A549 (cell line): Measurements from ENCODE around the gene VSIG10. TPM values are rescaled to one million over a fixed set of nuclear protein-coding genes. Genes with fewer than 3 reads are reported as not detected.
A peak's percentile ranks its signal among the peaks of the same experiment; 100 is the strongest.

ENCODE experiments used
- ATAC-seq, 2 experiments: fragments of 200-7000 bp in 1 of 2; fragments of >200 bp in 1 of 2; cut with Nextera tagmentation in 1 of 2; cut with Tn5 transposase in 1 of 2; 3 replicates each; pipeline versions ENCODE4 v1.8.0 to v1.9.1; 2018 to 2020; ENCODE audit warnings: mild to moderate bottlenecking in 1 of 2, moderate library complexity in 1 of 2
- CTCF ChIA-PET: fragments of 300-600 bp; sonication (Branson Sonifier 250); formaldehyde crosslinking; extraction: SDS; loops from one replicate; lab custom pipeline; 2021; ENCODE audit warnings: antibody characterized with exemption, inconsistent platforms; lab: Yijun Ruan, JAX
- POLR2A ChIA-PET: fragments of 350-600 bp; formaldehyde crosslinking; extraction: SDS; loops from one replicate; lab custom pipeline; 2021; ENCODE audit warnings: antibody characterized with exemption, inconsistent platforms; lab: Yijun Ruan, JAX
- DNase-seq, 2 experiments: peaks; one replicate each; pipeline versions ENCODE4 v3.0.0 to v3.0.0-alpha.2; 2011 to 2016; ENCODE audit warnings: low read depth in 1 of 2, low spot score in 1 of 2
- FAIRE-seq: peaks from 2 replicates; lab custom pipeline; 2011; peaks lifted over from hg19 to GRCh38; lab: Jason Lieb, UNC
- H3K27ac ChIP-seq, 2 experiments: fragments of >200 bp; sonication (Bioruptor Twin); formaldehyde crosslinking; 3 replicates each; pipeline ENCODE4 v1.5.1; 2016 to 2017
- H3K4me1 ChIP-seq: fragments of >200 bp; sonication (Bioruptor Twin); formaldehyde crosslinking; 3 replicates; pipeline ENCODE4 v1.6.1; 2016
- H3K4me2 ChIP-seq: fragments of >200 bp; sonication (Bioruptor Twin); formaldehyde crosslinking; 3 replicates; pipeline ENCODE4 v1.6.1; 2016
- H3K4me3 ChIP-seq: fragments of >200 bp; sonication (Bioruptor Twin); formaldehyde crosslinking; 3 replicates; pipeline ENCODE4 v1.5.1; 2016
- H3K9me3 ChIP-seq: fragments of >200 bp; sonication (Bioruptor Twin); formaldehyde crosslinking; 3 replicates; pipeline ENCODE4 v1.6.1; 2016
- BCL3 ChIP-seq: fragments of >200 bp; sonication (Bioruptor Twin); formaldehyde crosslinking; IDR thresholded peaks from 3 replicates; pipeline ENCODE4 v1.6.1; 2016
- BHLHE40 ChIP-seq: IDR thresholded peaks from 2 replicates; pipeline ENCODE4 v1.6.1; 2012; ENCODE audit warnings: low read depth, low read length, inconsistent platforms
- CBX2 ChIP-seq: fragments of 200-600 bp; sonication (generic); IDR thresholded peaks from 2 replicates; pipeline ENCODE4 v1.6.1; 2016; ENCODE audit warnings: low read depth, mild to moderate bottlenecking, borderline replicate concordance
- CBX8 ChIP-seq: fragments of 200-600 bp; sonication (generic); IDR thresholded peaks from 2 replicates; pipeline ENCODE4 v1.6.1; 2016
- CEBPB ChIP-seq, 2 experiments: fragments of >200 bp in 1 of 2; sonication (Bioruptor Twin) in 1 of 2; formaldehyde crosslinking in 1 of 2; IDR thresholded peaks; 2 replicates each; pipeline ENCODE4 v1.6.1; 2012 to 2016
- CHD4 ChIP-seq: fragments of 200-600 bp; sonication (generic); IDR thresholded peaks from 2 replicates; pipeline ENCODE4 v1.6.1; 2016; ENCODE audit warnings: antibody characterized with exemption, mild to moderate bottlenecking, borderline replicate concordance
- EHMT2 ChIP-seq: fragments of 200-600 bp; sonication (generic); IDR thresholded peaks from 2 replicates; pipeline ENCODE4 v1.6.1; 2016; ENCODE audit warnings: antibody characterized with exemption, low read depth, mild to moderate bottlenecking, moderate library complexity
- EP300 ChIP-seq, 2 experiments: fragments of >200 bp; sonication (Bioruptor Twin); formaldehyde crosslinking; IDR thresholded peaks; 2 replicates in 1 of 2; 3 replicates in 1 of 2; pipeline ENCODE4 v1.6.1; 2016 to 2017
- ESRRA ChIP-seq: fragments of 150-350 bp; IDR thresholded peaks from 2 replicates; pipeline ENCODE4 v1.6.1; 2014; ENCODE audit warnings: mild to moderate bottlenecking, low read length, borderline replicate concordance
- FOSB ChIP-seq: fragments of 250-450 bp; sonication (Bioruptor Pico); IDR thresholded peaks from 2 replicates; pipeline ENCODE4 v1.5.0; 2020; ENCODE audit warnings: mild to moderate bottlenecking, moderate library complexity
- FOXS1 ChIP-seq: fragments of 250-450 bp; sonication (Bioruptor Pico); IDR thresholded peaks from 2 replicates; pipeline ENCODE4 v1.5.0; 2020; ENCODE audit warnings: mild to moderate bottlenecking, moderate library complexity
- HEYL ChIP-seq: fragments of 250-450 bp; sonication (Bioruptor Pico); IDR thresholded peaks from 2 replicates; pipeline ENCODE4 v1.8.0; 2021; ENCODE audit warnings: mild to moderate bottlenecking, moderate library complexity
- HOXA7 ChIP-seq: fragments of 250-450 bp; sonication (Bioruptor Pico); IDR thresholded peaks from 2 replicates; pipeline ENCODE4 v1.5.0; 2020; ENCODE audit warnings: mild to moderate bottlenecking, moderate library complexity
- JUN ChIP-seq, 2 experiments: fragments of >200 bp; sonication (Bioruptor Twin); formaldehyde crosslinking; IDR thresholded peaks; 2 replicates in 1 of 2; 3 replicates in 1 of 2; pipeline ENCODE4 v1.6.1; 2016 to 2017
- JUNB ChIP-seq: fragments of >200 bp; sonication (Bioruptor Twin); formaldehyde crosslinking; IDR thresholded peaks from 2 replicates; pipeline ENCODE4 v1.6.1; 2016
- KDM1A ChIP-seq: fragments of 200-600 bp; sonication (generic); IDR thresholded peaks from 2 replicates; pipeline ENCODE4 v1.6.1; 2016; ENCODE audit warnings: low read depth, mild to moderate bottlenecking
- MAFK ChIP-seq: fragments of 450-650 bp; IDR thresholded peaks from 2 replicates; pipeline ENCODE4 v1.6.1; 2014; ENCODE audit not compliant: partially characterized antibody
- NFE2L2 ChIP-seq: fragments of 150-350 bp; conservative IDR thresholded peaks from 2 replicates; pipeline ENCODE4 v1.6.1; 2014; ENCODE audit warnings: low read length
- NPAS2 ChIP-seq: fragments of 250-450 bp; sonication (Bioruptor Pico); IDR thresholded peaks from 2 replicates; pipeline ENCODE4 v1.8.0; 2022; ENCODE audit warnings: mild to moderate bottlenecking, moderate library complexity, borderline replicate concordance
- NR3C1 ChIP-seq: fragments of >200 bp; sonication (Bioruptor Twin); formaldehyde crosslinking; IDR thresholded peaks from 3 replicates; pipeline ENCODE4 v1.6.1; 2017
- POLR2AphosphoS2 ChIP-seq: conservative IDR thresholded peaks from 2 replicates; pipeline ENCODE4 v1.6.1; 2012; ENCODE audit warnings: low read length, improper control_type of control experiment, inconsistent platforms
- RAD21 ChIP-seq, 2 experiments: fragments of >200 bp in 1 of 2; sonication (Bioruptor Twin) in 1 of 2; formaldehyde crosslinking in 1 of 2; IDR thresholded peaks in 1 of 2; conservative IDR thresholded peaks in 1 of 2; 2 replicates in 1 of 2; 3 replicates in 1 of 2; pipeline ENCODE4 v1.6.1; 2012 to 2018; ENCODE audit warnings: inconsistent platforms in 1 of 2
- RARB ChIP-seq: fragments of 250-450 bp; sonication (Bioruptor Pico); IDR thresholded peaks from 2 replicates; pipeline ENCODE4 v1.8.0; 2021; ENCODE audit warnings: mild to moderate bottlenecking, moderate library complexity
- RCOR1 ChIP-seq: fragments of 150-350 bp; IDR thresholded peaks from 2 replicates; pipeline ENCODE4 v1.6.1; 2014; ENCODE audit warnings: antibody characterized with exemption, low read length, low read depth
- RFX5 ChIP-seq: fragments of 450-650 bp; IDR thresholded peaks from 2 replicates; pipeline ENCODE4 v1.7.1; 2014; ENCODE audit warnings: antibody characterized with exemption, mild to moderate bottlenecking, moderate library complexity
- RNF2 ChIP-seq: fragments of 200-600 bp; sonication (generic); IDR thresholded peaks from 2 replicates; pipeline ENCODE4 v1.6.1; 2016; ENCODE audit warnings: low read depth, mild to moderate bottlenecking, antibody characterized with exemption, moderate library complexity, borderline replicate concordance
- SMC3 ChIP-seq: fragments of >200 bp; sonication (Bioruptor Twin); formaldehyde crosslinking; IDR thresholded peaks from 3 replicates; pipeline ENCODE4 v1.6.1; 2018; ENCODE audit warnings: inconsistent platforms
- TFCP2L1 ChIP-seq: fragments of 250-450 bp; sonication (Bioruptor Pico); IDR thresholded peaks from 2 replicates; pipeline ENCODE4 v1.5.0; 2021; ENCODE audit warnings: mild to moderate bottlenecking
- TP53 ChIP-seq: fragments of 250-450 bp; sonication (Bioruptor Pico); IDR thresholded peaks from 2 replicates; pipeline ENCODE4 v1.5.0; 2021; ENCODE audit warnings: mild to moderate bottlenecking, moderate library complexity
- ZC3H11A ChIP-seq: fragments of 450-650 bp; IDR thresholded peaks from 2 replicates; pipeline ENCODE4 v1.6.1; 2014; ENCODE audit warnings: antibody characterized with exemption, mild to moderate bottlenecking
- ZNF302 ChIP-seq: fragments of 250-450 bp; sonication (Bioruptor Pico); IDR thresholded peaks from 2 replicates; pipeline ENCODE4 v1.9.0; 2021; ENCODE audit warnings: inconsistent platforms, mild to moderate bottlenecking, moderate library complexity
- ZSCAN20 ChIP-seq: fragments of 250-450 bp; sonication (Bioruptor Pico); IDR thresholded peaks from 2 replicates; pipeline ENCODE4 v1.8.0; 2022; ENCODE audit warnings: mild to moderate bottlenecking, moderate library complexity
- WGBS: methylation state at CpG from one replicate; pipeline ENCODE4 v1.1.6; 2017; ENCODE audit errors: missing lambda C conversion rate; 5-methylcytosine and 5-hydroxymethylcytosine counted together
- polyA minus RNA-seq: library from RNA; depleted of rRNA, polyadenylated mRNA; stranded (reverse); fragments of >200 nt; gene quantifications from 2 replicates; pipeline ENCODE4 v1.2.3, GENCODE V29; 2011; rRNA and poly(A)+ RNA removed
- polyA plus RNA-seq, 4 experiments: library from polyadenylated mRNA; depleted of rRNA in 3 of 4; stranded (reverse); fragments of >200 nt; fragmentation: RNase III in 1 of 4; extraction: RNeasy Plus Mini Kit Qiagen cat#74134 plus additional on column Dnase treatment in 1 of 4; gene quantifications; 2 replicates in 3 of 4; 3 replicates in 1 of 4; pipeline ENCODE4 v1.2.3, GENCODE V29; 2011 to 2017
- TF ChIP-seq, protein P1 (sequence below): IDR thresholded peaks from 2 replicates; pipeline ENCODE4 v1.6.1; 2012
- TF ChIP-seq, protein P2 (sequence below): fragments of >200 bp; sonication (Bioruptor Twin); formaldehyde crosslinking; IDR thresholded peaks from 2 replicates; pipeline ENCODE4 v1.6.1; 2016
- TF ChIP-seq, protein P3 (sequence below): fragments of >200 bp; sonication (Bioruptor Twin); formaldehyde crosslinking; IDR thresholded peaks from 3 replicates; pipeline ENCODE4 v1.5.1; 2016
- TF ChIP-seq, protein P4 (sequence below): IDR thresholded peaks from 2 replicates; pipeline ENCODE4 v1.6.1; 2012; ENCODE audit warnings: low read depth, borderline replicate concordance

Gene VSIG10
- polyA plus RNA-seq (2011; rRNA removed) = 20.2 and 23.8 TPM in 2 replicates
- 11.0 and 16.6 TPM in 2 replicates for polyA plus RNA-seq (2012; cell fraction: cytosol; rRNA removed)
- 15.0 and 17.0 TPM in 2 replicates for polyA plus RNA-seq (2012; cell fraction: nucleus; rRNA removed)
- 15.8 to 18.3 TPM (median 18.0 TPM) in 3 replicates for polyA plus RNA-seq (2017; fragmentation: RNase III; extraction: RNeasy Plus Mini Kit Qiagen cat#74134 plus additional on column Dnase treatment)
- polyA minus RNA-seq = 29.8 and 34.3 TPM in 2 replicates

- ATAC-seq (peak; percentile 93 to 95), FAIRE-seq (no peak), DNase-seq (peak; percentile 81 to 88)
- H3K4me1 ChIP-seq = peaks cover 14% of the 10 kb centered on the region
- peak within 1 kb of the TSS; percentile 76 for H3K4me2 ChIP-seq
- peak within 1 kb of the TSS; percentile 87 to 93 for H3K27ac ChIP-seq
- ChIA-PET CTCF (interaction anchor here (0.6 to 2.6 kb wide), 12 partner anchors 10 to 238 kb away, joined by 3 to 6 read pairs (median 4); no protein-coding TSS in a partner anchor), POLR2A (interaction anchor here (0.9 to 1.8 kb wide), 3 partner anchors 24 to 42 kb away, joined by 3 to 13 read pairs (median 3); partner anchors contain the start of genes PEBP1 and WSB2)
- no peaks in the 10 kb centered on the region for H3K9me3 ChIP-seq
- H3K4me3 ChIP-seq = peak within 1 kb of the TSS; percentile 69
- WGBS = 3% methylated on average over 15 of the region's 75 CpGs
- TF ChIP-seq RAD21 (conservative IDR thresholded peaks at IDR 0.05 in 1 of 2, IDR thresholded peaks at IDR 0.05 in 1 of 2) (no peak; a peak in 1 of 5 replicates), JUNB (no peak), HEYL (CRISPR knock-in tag) (no peak), RCOR1 (no peak), BHLHE40 (no peak), RARB (no peak), CBX8 (no peak), ZC3H11A (no peak), JUN (IDR thresholded peaks at IDR 0.05) (peak; percentile 46 to 65; a peak in 3 of 5 replicates), FOXS1 (CRISPR knock-in tag) (no peak), RFX5 (no peak), CEBPB (IDR thresholded peaks at IDR 0.05) (no peak), EP300 (IDR thresholded peaks at IDR 0.05) (no peak), ZSCAN20 (CRISPR knock-in tag) (no peak), ESRRA (no peak), SMC3 (0 out of 3 replicates have a peak, but pooled peaks have one; percentile 11), HOXA7 (CRISPR knock-in tag) (no peak), MAFK (no peak), TFCP2L1 (no peak), CBX2 (no peak), BCL3 (peak; percentile 74), TP53 (CRISPR knock-in tag) (no peak), NR3C1 (no peak), POLR2AphosphoS2 (no peak), NPAS2 (CRISPR knock-in tag) (no peak), CHD4 (no peak), EHMT2 (no peak), ZNF302 (no peak), FOSB (no peak), KDM1A (no peak), RNF2 (no peak), NFE2L2 (no peak)
- TF ChIP-seq, protein P1, sequence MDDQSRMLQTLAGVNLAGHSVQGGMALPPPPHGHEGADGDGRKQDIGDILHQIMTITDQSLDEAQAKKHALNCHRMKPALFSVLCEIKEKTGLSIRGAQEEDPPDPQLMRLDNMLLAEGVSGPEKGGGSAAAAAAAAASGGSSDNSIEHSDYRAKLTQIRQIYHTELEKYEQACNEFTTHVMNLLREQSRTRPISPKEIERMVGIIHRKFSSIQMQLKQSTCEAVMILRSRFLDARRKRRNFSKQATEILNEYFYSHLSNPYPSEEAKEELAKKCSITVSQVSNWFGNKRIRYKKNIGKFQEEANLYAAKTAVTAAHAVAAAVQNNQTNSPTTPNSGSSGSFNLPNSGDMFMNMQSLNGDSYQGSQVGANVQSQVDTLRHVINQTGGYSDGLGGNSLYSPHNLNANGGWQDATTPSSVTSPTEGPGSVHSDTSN = no peak
- TF ChIP-seq, protein P2, sequence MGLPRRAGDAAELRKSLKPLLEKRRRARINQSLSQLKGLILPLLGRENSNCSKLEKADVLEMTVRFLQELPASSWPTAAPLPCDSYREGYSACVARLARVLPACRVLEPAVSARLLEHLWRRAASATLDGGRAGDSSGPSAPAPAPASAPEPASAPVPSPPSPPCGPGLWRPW = no peak
- TF ChIP-seq, protein P3, sequence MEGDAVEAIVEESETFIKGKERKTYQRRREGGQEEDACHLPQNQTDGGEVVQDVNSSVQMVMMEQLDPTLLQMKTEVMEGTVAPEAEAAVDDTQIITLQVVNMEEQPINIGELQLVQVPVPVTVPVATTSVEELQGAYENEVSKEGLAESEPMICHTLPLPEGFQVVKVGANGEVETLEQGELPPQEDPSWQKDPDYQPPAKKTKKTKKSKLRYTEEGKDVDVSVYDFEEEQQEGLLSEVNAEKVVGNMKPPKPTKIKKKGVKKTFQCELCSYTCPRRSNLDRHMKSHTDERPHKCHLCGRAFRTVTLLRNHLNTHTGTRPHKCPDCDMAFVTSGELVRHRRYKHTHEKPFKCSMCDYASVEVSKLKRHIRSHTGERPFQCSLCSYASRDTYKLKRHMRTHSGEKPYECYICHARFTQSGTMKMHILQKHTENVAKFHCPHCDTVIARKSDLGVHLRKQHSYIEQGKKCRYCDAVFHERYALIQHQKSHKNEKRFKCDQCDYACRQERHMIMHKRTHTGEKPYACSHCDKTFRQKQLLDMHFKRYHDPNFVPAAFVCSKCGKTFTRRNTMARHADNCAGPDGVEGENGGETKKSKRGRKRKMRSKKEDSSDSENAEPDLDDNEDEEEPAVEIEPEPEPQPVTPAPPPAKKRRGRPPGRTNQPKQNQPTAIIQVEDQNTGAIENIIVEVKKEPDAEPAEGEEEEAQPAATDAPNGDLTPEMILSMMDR = no peak
- TF ChIP-seq, protein P4, sequence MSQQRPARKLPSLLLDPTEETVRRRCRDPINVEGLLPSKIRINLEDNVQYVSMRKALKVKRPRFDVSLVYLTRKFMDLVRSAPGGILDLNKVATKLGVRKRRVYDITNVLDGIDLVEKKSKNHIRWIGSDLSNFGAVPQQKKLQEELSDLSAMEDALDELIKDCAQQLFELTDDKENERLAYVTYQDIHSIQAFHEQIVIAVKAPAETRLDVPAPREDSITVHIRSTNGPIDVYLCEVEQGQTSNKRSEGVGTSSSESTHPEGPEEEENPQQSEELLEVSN = peak; percentile 53
Observed at GRCh38 chr12:118103601-118104382, at the start of gene VSIG10. Gene VSIG10, minus strand, starts transcription at chr12:118104011. Its CDS starts 340 bp downstream, at chr12:118103671.
